H1 (cell line): ENCODE data around the gene NOC3L. TPM values are rescaled to one million over a fixed set of nuclear protein-coding genes. Genes with fewer than 3 reads are reported as not detected.
A peak's percentile ranks its signal among the peaks of the same experiment; 100 is the strongest.

Experiments used
- ATF2 ChIP-seq: IDR thresholded peaks from 2 replicates; pipeline ENCODE4 v1.6.1; 2012; ENCODE audit warnings: low read length, inconsistent platforms
- CEBPB ChIP-seq: IDR thresholded peaks from 2 replicates; pipeline ENCODE4 v1.6.1; 2012; ENCODE audit warnings: low read depth, low read length
- CREB1 ChIP-seq: IDR thresholded peaks from 2 replicates; pipeline ENCODE4 v1.6.1; 2012; ENCODE audit warnings: inconsistent platforms
- GTF2F1 ChIP-seq: IDR thresholded peaks from 2 replicates; pipeline ENCODE4 v1.6.1; 2012; ENCODE audit warnings: low read depth, low read length, improper control_type of control experiment, borderline replicate concordance
- HDAC2 ChIP-seq, 2 experiments: fragments of 300-600 bp in 1 of 2; sonication (generic) in 1 of 2; IDR thresholded peaks; 2 replicates each; pipeline ENCODE4 v1.6.1; 2011 to 2012; ENCODE audit warnings: low read depth in 2 of 2, low read length in 2 of 2, mild to moderate bottlenecking in 2 of 2, moderate library complexity in 2 of 2, borderline replicate concordance in 1 of 2, inconsistent platforms in 1 of 2
- JUN ChIP-seq: IDR thresholded peaks from 2 replicates; pipeline ENCODE4 v1.6.1; 2011; ENCODE audit warnings: low read depth, mild to moderate bottlenecking, improper control_type of control experiment, low read length
- KDM5A ChIP-seq: fragments of 200-600 bp; IDR thresholded peaks from 2 replicates; pipeline ENCODE4 v1.7.1; 2012; ENCODE audit warnings: mild to moderate bottlenecking, low read length, inconsistent platforms, mixed read lengths
- MAFK ChIP-seq: IDR thresholded peaks from 2 replicates; pipeline ENCODE4 v1.6.1; 2012; ENCODE audit warnings: low read depth, mild to moderate bottlenecking, improper control_type of control experiment, low read length
- MAX ChIP-seq: IDR thresholded peaks from 2 replicates; pipeline ENCODE4 v1.6.1; 2012; ENCODE audit warnings: inconsistent platforms
- PHF8 ChIP-seq: fragments of 200-600 bp; sonication (generic); conservative IDR thresholded peaks from 2 replicates; pipeline ENCODE4 v1.7.1; 2012; ENCODE audit warnings: low read depth, mild to moderate bottlenecking, inconsistent platforms, low read length, moderate library complexity
- POLR2AphosphoS5 ChIP-seq: IDR thresholded peaks from 2 replicates; pipeline ENCODE4 v1.6.1; 2011; ENCODE audit warnings: low read depth, low read length
- RAD21 ChIP-seq, 2 experiments: IDR thresholded peaks in 1 of 2; conservative IDR thresholded peaks in 1 of 2; 2 replicates each; pipeline ENCODE4 v1.6.1; 2011; ENCODE audit warnings: low read depth in 2 of 2, low read length in 2 of 2, improper control_type of control experiment in 1 of 2, inconsistent platforms in 1 of 2, mild to moderate bottlenecking in 1 of 2, moderate library complexity in 1 of 2
- RNF2 ChIP-seq: fragments of 200-900, 300-1000 bp; sonication (generic); IDR thresholded peaks from 2 replicates; pipeline ENCODE4 v1.7.1; 2016; ENCODE audit warnings: borderline replicate concordance, low read depth, mild to moderate bottlenecking, antibody characterized with exemption, low read length; ENCODE audit not compliant: poor library complexity, severe bottlenecking; ENCODE audit errors: missing control alignments
- SIN3A ChIP-seq, 2 experiments: IDR thresholded peaks in 1 of 2; conservative IDR thresholded peaks in 1 of 2; 2 replicates each; pipeline ENCODE4 v1.6.1; 2011 to 2012; ENCODE audit warnings: low read length in 2 of 2, improper control_type of control experiment in 1 of 2, low read depth in 1 of 2, mild to moderate bottlenecking in 1 of 2
- SP1 ChIP-seq: IDR thresholded peaks from 2 replicates; pipeline ENCODE4 v1.6.1; 2011; ENCODE audit warnings: low read depth, low read length
- SP4 ChIP-seq: IDR thresholded peaks from 2 replicates; pipeline ENCODE4 v1.6.1; 2012; ENCODE audit warnings: low read length, inconsistent platforms
- TAF1 ChIP-seq: IDR thresholded peaks from 2 replicates; pipeline ENCODE4 v1.6.1; 2011; ENCODE audit warnings: mild to moderate bottlenecking, low read depth, low read length
- TBP ChIP-seq: IDR thresholded peaks from 2 replicates; pipeline ENCODE4 v1.6.1; 2011; ENCODE audit warnings: low read depth, low read length, improper control_type of control experiment
- TCF12 ChIP-seq: IDR thresholded peaks from 2 replicates; pipeline ENCODE4 v1.6.1; 2011; ENCODE audit warnings: low read depth, mild to moderate bottlenecking, low read length
- USF2 ChIP-seq: IDR thresholded peaks from 2 replicates; pipeline ENCODE4 v1.6.1; 2011; ENCODE audit warnings: low read length, improper control_type of control experiment
- YY1 ChIP-seq: IDR thresholded peaks from 2 replicates; pipeline ENCODE4 v1.6.1; 2011; ENCODE audit warnings: low read depth, mild to moderate bottlenecking, low read length
- polyA plus RNA-seq, 7 experiments: library from polyadenylated mRNA; depleted of rRNA in 3 of 7; stranded (reverse) in 5 of 7; unstranded in 2 of 7; fragments of >200 nt in 5 of 7; fragments of 200-250 nt in 2 of 7; gene quantifications; 1 replicate in 5 of 7; 2 replicates in 1 of 7; 4 replicates in 1 of 7; pipeline versions ENCODE4 v1.2.1 to v1.2.3, GENCODE V29; 2011 to 2013; ENCODE audit warnings: missing spikeins in 2 of 7, mixed read lengths in 2 of 7
- total RNA-seq: library from RNA; stranded (reverse); fragmentation: NEBNext Ultra II Directional; extraction: Animal tissue kit (Norgen Biotek cat#: 25700); gene quantifications from 2 replicates; pipeline ENCODE4 v1.2.1, GENCODE V29; 2021

The NOC3L gene
- total and polyA plus RNA-seq, 2 of the 8 experiments (the other 6 are each of a cell fraction or from before 2014, with no cell fraction given) = 7.1 to 39.1 TPM

GRCh38 chr10:94402204-94402842, 39.6 kb upstream of the NOC3L start, which contains the start of gene TBC1D12 (continued):
- peak; percentile 15; the same call in 1 of the 2 replicates for TF ChIP-seq YY1
- peak in 1 of 2 experiments; percentile 67; a peak in 1 of 4 replicates for TF ChIP-seq SIN3A (conservative IDR thresholded peaks at IDR 0.05 in 1 of 2, IDR thresholded peaks at IDR 0.05 in 1 of 2; ENCODE audit: low read depth in 1 of 2, low read length in 2 of 2)
- peak; percentile 86 for TF ChIP-seq MAX
- TF ChIP-seq USF2 = no peak
- TF ChIP-seq TCF12 = no peak
- TF ChIP-seq KDM5A = no peak
- TF ChIP-seq TBP = no peak
- no peak for TF ChIP-seq CEBPB
- TF ChIP-seq ATF2 = no peak
- peak; percentile 56; the same call in 1 of the 2 replicates for TF ChIP-seq SP1
- no peak for TF ChIP-seq JUN
- TF ChIP-seq POLR2AphosphoS5 = no peak
- 0 out of 2 replicates have a peak, but pooled peaks have one; percentile 49 for TF ChIP-seq CREB1
- TF ChIP-seq PHF8 = peak; percentile 38; the same call in 1 of the 2 replicates
- TF ChIP-seq MAFK = no peak
- no peak for TF ChIP-seq SP4
- TF ChIP-seq RNF2 = no peak
- no peak for TF ChIP-seq RAD21 (IDR thresholded peaks at IDR 0.05 in 1 of 2, conservative IDR thresholded peaks at IDR 0.05 in 1 of 2; ENCODE audit: low read depth in 2 of 2, low read length in 2 of 2)
- TF ChIP-seq HDAC2 (IDR thresholded peaks at IDR 0.05; ENCODE audit: borderline replicate concordance in 1 of 2, low read depth in 2 of 2, low read length in 2 of 2) = 0 out of 4 replicates have a peak, but pooled peaks of 1 of the 2 experiments have one; percentile 5
- no peak for TF ChIP-seq GTF2F1
- TF ChIP-seq TAF1 = peak; percentile 44; the same call in 1 of the 2 replicates
